GM12873 (cell line): Measurements from ENCODE around the gene YIPF4.

Source experiments
- CTCF ChIP-seq: IDR thresholded peaks from 2 replicates; pipeline ENCODE4 v1.5.1; 2012; ENCODE audit warnings: low read depth, mild to moderate bottlenecking, moderate library complexity, low read length, control low read depth; ENCODE audit not compliant: insufficient read depth; ENCODE audit errors: missing control alignments

The YIPF4 gene

DNA sequence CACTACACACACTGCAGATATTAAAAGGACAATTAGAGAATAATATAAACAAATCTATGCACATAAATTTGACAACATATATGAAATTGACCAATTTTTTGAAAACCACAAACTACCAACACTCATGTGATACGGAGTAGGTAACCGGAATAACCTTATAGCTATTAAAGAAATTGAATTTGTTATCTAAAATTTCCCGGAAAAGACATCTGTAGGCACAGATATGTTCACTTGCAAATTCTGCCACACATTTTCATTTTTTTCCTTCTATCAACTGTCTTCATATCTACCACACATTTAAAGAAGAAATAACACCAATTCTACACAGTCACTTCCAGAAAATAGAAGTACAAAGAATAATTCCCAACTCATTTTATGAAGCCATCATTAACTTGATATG, 35.4 kb upstream of the YIPF4 start:
- no peak for TF ChIP-seq CTCF

DNA sequence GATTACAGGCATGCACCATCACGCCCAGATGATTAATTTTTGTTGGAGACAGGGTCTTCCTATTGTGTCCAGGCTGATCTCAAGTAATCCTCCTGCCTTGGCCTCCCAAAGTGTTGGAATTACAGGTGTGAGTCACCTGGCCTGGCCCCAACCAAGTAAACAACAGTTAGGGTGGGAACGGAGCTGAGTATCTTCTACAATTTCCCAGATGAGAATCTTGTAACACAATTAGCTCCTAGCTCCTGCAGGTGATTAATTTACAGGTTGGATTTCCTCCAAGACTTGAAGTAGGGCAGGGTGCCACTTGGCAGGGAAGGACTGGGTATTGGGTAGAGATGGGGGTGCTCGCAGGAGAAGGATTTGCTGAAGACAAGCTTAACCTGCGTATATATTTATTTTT, 30.8 kb upstream of the YIPF4 start:
- TF ChIP-seq CTCF = no peak

- TF ChIP-seq CTCF = no peak
Observed at GRCh38 chr2:32248299-32248698, 29.4 kb upstream of the YIPF4 start.

- TF ChIP-seq CTCF = no peak
Observed at GRCh38 chr2:32249731-32250236, 27.9 kb upstream of the YIPF4 start.

GRCh38 chr2:32250290-32250689, 27.4 kb upstream of the YIPF4 start:
- TF ChIP-seq CTCF = no peak

DNA sequence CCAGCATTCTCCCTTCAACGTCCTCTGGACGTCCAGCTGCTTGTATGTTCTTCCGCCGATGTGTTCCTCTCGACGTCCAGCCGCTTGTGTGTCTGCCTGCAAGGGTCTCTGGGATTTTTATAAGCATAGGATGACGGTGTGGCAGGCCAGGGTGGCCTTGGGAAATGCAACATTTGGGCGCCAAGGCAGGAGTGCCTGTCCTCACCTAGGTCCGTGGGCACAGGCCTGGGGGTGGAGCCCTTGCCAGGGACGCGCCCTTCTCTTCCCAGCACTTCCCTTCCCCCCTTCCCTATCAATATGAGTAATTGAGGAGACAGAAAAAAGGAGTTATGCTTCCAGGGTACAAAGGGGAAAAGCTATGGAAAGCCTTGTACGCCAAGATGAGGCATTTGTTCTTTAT, 19.5 kb upstream of the YIPF4 start:
- no peak for TF ChIP-seq CTCF

DNA sequence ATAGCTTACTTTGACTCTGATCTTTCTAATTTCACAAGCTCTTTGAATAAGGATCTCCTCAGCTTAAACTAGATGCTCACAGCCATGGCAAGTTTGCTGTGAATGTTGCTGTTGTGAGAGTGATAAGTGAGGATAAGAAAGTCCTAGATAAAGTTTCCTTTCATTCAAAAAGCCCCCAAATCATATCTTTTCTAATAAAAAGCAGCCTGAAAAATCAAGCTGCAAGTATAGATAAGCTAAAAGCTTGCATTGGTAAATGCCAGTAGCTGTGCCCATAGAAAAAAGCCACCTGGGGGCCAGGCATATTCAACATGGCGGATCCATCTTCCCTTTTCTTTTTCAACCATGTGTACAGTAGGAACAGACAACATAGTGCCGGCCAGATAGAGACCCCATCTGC, 17.3 kb upstream of the YIPF4 start:
- no peak for TF ChIP-seq CTCF
